GM23338 (cell line): ENCODE measurements around the gene DGCR6L. TPM values are rescaled to one million over a fixed set of nuclear protein-coding genes. Genes with fewer than 3 reads are reported as not detected.
"Not testable (repeated sequence)": the region's sequence is repeated elsewhere in the genome, so short reads cannot be mapped to it uniquely, and the experiment has no call there.

Source experiments
- ATAC-seq: fragments of 200-7000 bp; cut with Tn5 transposase; 3 replicates; pipeline ENCODE4 v1.9.1; 2020
- DNase-seq: peaks from one replicate; pipeline ENCODE4 v3.0.0-alpha.2; 2015; ENCODE audit warnings: low spot score
- H2AFZ ChIP-seq: fragments of 200-600 bp; sonication (generic); 2 replicates; pipeline ENCODE4 v1.8.0; 2016; ENCODE audit warnings: antibody characterized with exemption, mild to moderate bottlenecking, moderate library complexity
- H3F3A ChIP-seq: fragments of 200-600 bp; sonication (generic); replicated peaks from 2 replicates; pipeline ENCODE4 v1.8.0; 2017; ENCODE audit warnings: antibody characterized with exemption, mixed run types, low read depth
- H3K27ac ChIP-seq: fragments of 200-600 bp; sonication (generic); 2 replicates; pipeline ENCODE4 v1.6.1; 2016; ENCODE audit warnings: low read depth
- H3K27me3 ChIP-seq: fragments of 200-600 bp; sonication (generic); 2 replicates; pipeline ENCODE4 v1.8.0; 2016; ENCODE audit warnings: mild to moderate bottlenecking, mixed run types, moderate library complexity; ENCODE audit not compliant: insufficient read depth
- H3K36me3 ChIP-seq: fragments of 200-600 bp; sonication (generic); 2 replicates; pipeline ENCODE4 v1.8.0; 2016; ENCODE audit warnings: mild to moderate bottlenecking; ENCODE audit not compliant: insufficient read depth
- H3K4me1 ChIP-seq: fragments of 200-600 bp; sonication (generic); 2 replicates; pipeline ENCODE4 v1.8.0; 2016; ENCODE audit warnings: mild to moderate bottlenecking, moderate library complexity; ENCODE audit not compliant: insufficient read depth
- H3K4me2 ChIP-seq: fragments of 200-600 bp; sonication (generic); 2 replicates; pipeline ENCODE4 v1.7.1; 2017; ENCODE audit warnings: mixed run types
- H3K4me3 ChIP-seq: fragments of 200-600 bp; sonication (generic); 2 replicates; pipeline ENCODE4 v1.6.1; 2016; ENCODE audit warnings: mixed run types
- H3K79me2 ChIP-seq: fragments of 200-600 bp; sonication (generic); replicated peaks from 2 replicates; pipeline ENCODE4 v1.8.0; 2017; ENCODE audit warnings: mild to moderate bottlenecking; ENCODE audit not compliant: insufficient read depth
- H3K9me2 ChIP-seq: fragments of 200-600 bp; sonication (generic); 2 replicates; pipeline ENCODE4 v1.8.0; 2017; ENCODE audit not compliant: insufficient read depth
- H4K20me1 ChIP-seq: fragments of 200-600 bp; sonication (generic); replicated peaks from 2 replicates; pipeline ENCODE4 v1.8.0; 2017; ENCODE audit warnings: mild to moderate bottlenecking; ENCODE audit not compliant: insufficient read depth
- H3K27ac Mint-ChIP-seq: 2 replicates; pipeline ENCODE4 v1.8.0; 2020; ENCODE audit warnings: inconsistent platforms, mild to moderate bottlenecking, moderate library complexity, mixed read lengths
- H3K27me3 Mint-ChIP-seq: 3 replicates; pipeline ENCODE4 v1.8.0; 2022; ENCODE audit warnings: low read depth, mild to moderate bottlenecking, moderate library complexity, mixed read lengths, inconsistent platforms; ENCODE audit not compliant: insufficient read depth, poor library complexity
- H3K36me3 Mint-ChIP-seq: 3 replicates; pipeline ENCODE4 v1.8.0; 2021; ENCODE audit warnings: low read depth, mild to moderate bottlenecking, inconsistent platforms, moderate library complexity, mixed read lengths
- H3K4me1 Mint-ChIP-seq: 3 replicates; pipeline ENCODE4 v1.8.0; 2020; ENCODE audit warnings: mild to moderate bottlenecking, inconsistent platforms, mixed read lengths
- H3K4me3 Mint-ChIP-seq: 3 replicates; pipeline ENCODE4 v1.8.0; 2021; ENCODE audit warnings: moderate library complexity, mild to moderate bottlenecking, inconsistent platforms, mixed read lengths
- H3K9me3 Mint-ChIP-seq: 3 replicates; pipeline ENCODE4 v1.8.0; 2020; ENCODE audit warnings: moderate library complexity, mild to moderate bottlenecking, inconsistent platforms, mixed read lengths
- polyA plus RNA-seq: library from polyadenylated mRNA; unstranded; fragments of >200 nt; fragmentation: Nextera tagmentation; extraction: Ambion mirVana; gene quantifications from 2 replicates; pipeline ENCODE4 v1.2.1, GENCODE V29; 2016
- total RNA-seq: library from RNA; depleted of rRNA; stranded (reverse); fragments of >200 nt; shearing (Covaris generic); gene quantifications from 2 replicates; pipeline ENCODE4 v1.2.3, GENCODE V29; 2014

DGCR6L gene
- total and polyA plus RNA-seq, 2 experiments from 2014 or later, result 66.3 to 85.9 TPM

DNA sequence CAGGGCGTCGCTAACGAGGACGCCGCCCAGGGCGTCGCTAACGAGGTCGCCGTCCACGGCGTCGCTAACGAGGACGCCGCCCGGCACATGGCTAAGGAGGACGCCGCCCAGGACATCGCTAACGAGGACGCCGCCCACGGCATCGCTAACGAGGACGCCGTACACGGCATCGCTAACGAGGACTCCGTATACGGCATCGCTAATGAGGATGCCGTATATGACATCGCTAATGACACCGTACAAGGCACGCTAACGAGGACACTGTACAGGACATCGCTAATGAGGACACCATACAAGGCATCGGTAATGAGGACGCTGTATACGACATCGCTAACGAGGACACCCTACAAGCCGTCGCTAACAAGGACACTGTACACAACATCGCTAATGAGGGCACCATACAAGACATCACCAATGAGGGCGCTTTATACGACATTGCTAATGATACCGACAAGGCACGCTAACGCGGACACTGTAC lies 41.9 kb upstream of the DGCR6L start:
- H3K27ac ChIP-seq, H3K9me2 ChIP-seq, H3K27ac Mint-ChIP-seq, H3K4me1 ChIP-seq, H3K9me3 Mint-ChIP-seq, H3K4me2 ChIP-seq, H3K36me3 ChIP-seq, H4K20me1 ChIP-seq, H3K27me3 Mint-ChIP-seq, H3K27me3 ChIP-seq, H3K4me3 ChIP-seq, ATAC-seq, H3K4me1 Mint-ChIP-seq, H3K79me2 ChIP-seq, H3F3A ChIP-seq, H3K36me3 Mint-ChIP-seq, H3K4me3 Mint-ChIP-seq, H2AFZ ChIP-seq, DNase-seq: not testable (repeated sequence)

DNA sequence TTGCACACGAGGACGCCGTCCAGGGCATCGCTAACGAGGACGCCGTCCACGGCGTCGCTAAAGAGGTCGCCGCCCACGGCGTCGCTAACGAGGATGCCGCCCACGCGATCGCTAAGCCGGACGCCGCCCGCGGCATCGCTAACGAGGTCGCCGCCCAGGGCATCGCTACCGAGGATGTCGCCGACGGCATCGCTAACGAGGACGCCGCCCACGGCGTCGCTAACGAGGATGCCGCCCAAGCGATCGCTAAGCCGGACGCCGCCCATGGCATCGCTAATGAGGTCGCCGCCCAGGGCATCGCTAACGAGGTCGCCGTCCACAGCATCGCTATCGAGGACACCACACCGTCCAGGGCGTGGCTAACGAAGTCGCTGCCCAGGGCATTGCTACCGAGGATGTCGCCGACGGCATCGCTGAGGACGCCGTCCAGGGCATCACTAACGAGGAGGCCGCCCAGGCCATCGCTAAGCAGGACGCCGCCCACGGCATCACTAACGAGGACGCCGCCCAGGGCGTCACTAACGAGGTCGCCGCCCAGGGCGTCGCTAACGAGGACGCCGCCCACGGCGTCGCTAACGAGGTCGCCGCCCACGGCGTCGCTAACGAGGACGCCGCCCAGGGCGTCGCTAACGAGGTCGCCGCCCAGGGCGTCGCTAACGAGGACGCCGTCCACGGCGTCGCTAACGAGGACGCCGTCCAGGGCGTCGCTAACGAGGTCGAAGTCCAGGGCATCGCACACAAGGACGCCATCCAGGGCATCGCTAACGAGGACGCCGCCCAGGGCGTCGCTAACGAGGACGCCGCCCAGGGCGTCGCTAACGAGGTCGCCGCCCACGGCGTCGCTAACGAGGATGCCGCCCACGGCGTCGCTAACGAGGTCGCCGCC lies 41.2 kb upstream of the DGCR6L start:
- not testable (repeated sequence) for H3K4me1 Mint-ChIP-seq, H3K27ac ChIP-seq, H3K27ac Mint-ChIP-seq, ATAC-seq, H4K20me1 ChIP-seq, H3K79me2 ChIP-seq, H3K4me3 ChIP-seq, H3K4me2 ChIP-seq, H2AFZ ChIP-seq, H3K4me3 Mint-ChIP-seq, H3K4me1 ChIP-seq, H3K36me3 Mint-ChIP-seq, H3K27me3 ChIP-seq, H3K36me3 ChIP-seq, H3F3A ChIP-seq, DNase-seq, H3K9me3 Mint-ChIP-seq, H3K9me2 ChIP-seq, H3K27me3 Mint-ChIP-seq

DNA sequence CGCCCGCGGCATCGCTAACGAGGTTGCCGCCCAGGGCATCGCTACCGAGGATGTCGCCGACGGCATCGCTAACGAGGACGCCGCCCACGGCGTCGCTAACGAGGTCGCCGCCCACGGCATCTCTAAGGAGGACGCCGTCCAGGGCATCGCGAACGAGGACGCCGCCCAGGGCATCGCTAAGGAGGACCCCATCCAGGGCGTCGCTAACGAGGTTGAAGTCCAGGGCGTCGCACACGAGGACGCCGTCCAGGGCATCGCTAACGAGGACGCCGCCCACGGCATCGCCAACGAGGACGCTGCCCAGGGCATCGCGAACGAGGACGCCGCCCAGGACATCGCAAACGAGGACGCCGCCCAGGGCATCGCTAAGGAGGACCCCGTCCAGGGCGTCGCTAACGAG lies 40.4 kb upstream of the DGCR6L start:
- DNase-seq, H2AFZ ChIP-seq, H3K27ac Mint-ChIP-seq: not testable (repeated sequence)

DNA sequence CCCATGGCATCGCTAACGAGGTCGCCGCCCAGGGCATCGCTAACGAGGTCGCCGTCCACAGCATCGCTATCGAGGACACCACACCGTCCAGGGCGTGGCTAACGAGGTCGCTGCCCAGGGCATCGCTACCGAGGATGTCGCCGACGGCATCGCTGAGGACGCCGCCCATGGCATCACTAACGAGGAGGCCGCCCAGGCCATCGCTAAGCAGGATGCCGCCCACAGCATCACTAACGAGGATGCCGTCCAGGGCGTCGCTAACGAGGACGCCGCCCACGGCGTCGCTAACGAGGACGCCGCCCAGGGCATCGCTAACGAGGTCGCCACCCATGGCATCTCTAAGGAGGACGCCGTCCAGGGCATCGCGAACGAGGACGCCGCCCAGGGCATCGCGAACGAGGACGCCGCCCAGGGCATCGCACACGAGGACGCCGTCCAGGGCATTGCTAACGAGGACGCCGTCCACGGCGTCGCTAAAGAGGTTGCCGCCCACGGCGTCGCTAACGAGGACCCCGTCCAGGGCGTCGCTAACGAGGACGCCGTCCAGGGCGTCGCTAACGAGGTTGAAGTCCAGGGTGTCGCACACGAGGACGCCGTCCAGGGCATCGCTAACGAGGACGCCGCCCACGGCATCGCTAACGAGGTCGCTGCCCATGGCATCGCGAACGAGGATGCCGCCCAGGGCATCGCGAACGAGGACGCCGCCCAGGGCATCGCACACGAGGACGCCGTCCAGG lies 38.8 kb upstream of the DGCR6L start:
- H2AFZ ChIP-seq, H3K4me2 ChIP-seq, H3F3A ChIP-seq, DNase-seq, H3K27me3 ChIP-seq, H3K4me1 ChIP-seq, ATAC-seq, H3K27ac ChIP-seq, H3K4me1 Mint-ChIP-seq, H4K20me1 ChIP-seq, H3K9me3 Mint-ChIP-seq, H3K27ac Mint-ChIP-seq, H3K36me3 ChIP-seq, H3K79me2 ChIP-seq, H3K36me3 Mint-ChIP-seq, H3K27me3 Mint-ChIP-seq, H3K4me3 Mint-ChIP-seq, H3K4me3 ChIP-seq, H3K9me2 ChIP-seq: not testable (repeated sequence)

More for the DNA sequence above, 40.4 kb upstream of the DGCR6L start:
- not testable (repeated sequence) for H3K4me1 ChIP-seq, H3K27ac ChIP-seq, H3K36me3 ChIP-seq, H3K36me3 Mint-ChIP-seq, H3K27me3 Mint-ChIP-seq, H3K4me3 Mint-ChIP-seq, H3K4me1 Mint-ChIP-seq, H3K9me3 Mint-ChIP-seq, H3K9me2 ChIP-seq, H3K79me2 ChIP-seq, ATAC-seq, H3K4me2 ChIP-seq, H3K27me3 ChIP-seq, H3F3A ChIP-seq, H4K20me1 ChIP-seq, H3K4me3 ChIP-seq

DNA sequence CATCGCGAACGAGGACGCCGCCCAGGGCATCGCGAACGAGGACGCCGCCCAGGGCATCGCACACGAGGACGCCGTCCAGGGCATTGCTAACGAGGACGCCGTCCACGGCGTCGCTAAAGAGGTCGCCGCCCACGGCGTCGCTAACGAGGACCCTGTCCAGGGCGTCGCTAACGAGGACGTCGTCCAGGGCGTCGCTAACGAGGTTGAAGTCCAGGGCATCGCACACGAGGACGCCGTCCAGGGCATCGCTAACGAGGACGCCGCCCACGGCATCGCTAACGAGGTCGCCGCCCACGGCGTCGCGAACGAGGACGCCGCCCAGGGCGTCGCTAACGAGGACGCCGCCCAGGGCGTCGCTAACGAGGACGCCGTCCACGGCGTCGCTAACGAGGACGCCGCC lies 38.1 kb upstream of the DGCR6L start:
- H3K9me3 Mint-ChIP-seq, H3K79me2 ChIP-seq, H4K20me1 ChIP-seq, H3K27ac Mint-ChIP-seq, H3K27me3 ChIP-seq, H3K4me1 ChIP-seq, H3K4me3 Mint-ChIP-seq, H3K36me3 ChIP-seq, DNase-seq, H3K27me3 Mint-ChIP-seq, ATAC-seq, H3K4me3 ChIP-seq, H3K36me3 Mint-ChIP-seq, H3K27ac ChIP-seq, H3K4me1 Mint-ChIP-seq, H3K4me2 ChIP-seq, H3K9me2 ChIP-seq, H2AFZ ChIP-seq, H3F3A ChIP-seq: not testable (repeated sequence)

DNA sequence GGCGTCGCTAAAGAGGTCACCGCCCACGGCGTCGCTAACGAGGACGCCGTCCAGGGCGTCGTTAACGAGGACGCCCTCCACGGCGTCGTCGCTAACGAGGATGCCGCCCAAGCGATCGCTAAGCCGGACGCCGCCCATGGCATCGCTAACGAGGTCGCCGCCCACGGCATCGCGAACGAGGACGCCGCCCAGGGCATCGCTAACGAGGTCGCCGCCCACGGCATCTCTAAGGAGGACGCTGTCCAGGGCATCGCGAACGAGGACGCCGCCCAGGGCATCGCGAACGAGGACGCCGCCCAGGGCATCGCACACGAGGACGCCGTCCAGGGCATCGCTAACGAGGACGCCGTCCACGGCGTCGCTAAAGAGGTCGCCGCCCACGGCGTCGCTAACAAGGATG lies 37.0 kb upstream of the DGCR6L start:
- not testable (repeated sequence) for H3K36me3 ChIP-seq, H2AFZ ChIP-seq, H3K4me2 ChIP-seq, H3K9me3 Mint-ChIP-seq, H3K27ac ChIP-seq, H3K4me1 ChIP-seq, H3K27me3 ChIP-seq, H3K4me3 Mint-ChIP-seq, H3K79me2 ChIP-seq, H4K20me1 ChIP-seq, H3K36me3 Mint-ChIP-seq, ATAC-seq, H3K27ac Mint-ChIP-seq, H3F3A ChIP-seq, H3K27me3 Mint-ChIP-seq, H3K9me2 ChIP-seq, H3K4me1 Mint-ChIP-seq, H3K4me3 ChIP-seq, DNase-seq
